Fibroblast of mammary gland (primary cell): Measurements from ENCODE around the gene PLAC1.

Source experiments
- DNase-seq: peaks from one replicate; pipeline ENCODE4 v3.0.0-alpha.2; 2010; ENCODE audit warnings: low read depth
- H3K4me3 ChIP-seq: 2 replicates; pipeline ENCODE4 v1.5.1; 2011; ENCODE audit warnings: low read depth, mild to moderate bottlenecking, low read length, moderate library complexity; ENCODE audit not compliant: control insufficient read depth
- TF ChIP-seq, protein P1 (sequence below): conservative IDR thresholded peaks from 2 replicates; pipeline ENCODE4 v1.5.1; 2011; ENCODE audit warnings: low read depth, low read length, inconsistent platforms; ENCODE audit not compliant: control insufficient read depth, insufficient read depth

Gene PLAC1

DNA sequence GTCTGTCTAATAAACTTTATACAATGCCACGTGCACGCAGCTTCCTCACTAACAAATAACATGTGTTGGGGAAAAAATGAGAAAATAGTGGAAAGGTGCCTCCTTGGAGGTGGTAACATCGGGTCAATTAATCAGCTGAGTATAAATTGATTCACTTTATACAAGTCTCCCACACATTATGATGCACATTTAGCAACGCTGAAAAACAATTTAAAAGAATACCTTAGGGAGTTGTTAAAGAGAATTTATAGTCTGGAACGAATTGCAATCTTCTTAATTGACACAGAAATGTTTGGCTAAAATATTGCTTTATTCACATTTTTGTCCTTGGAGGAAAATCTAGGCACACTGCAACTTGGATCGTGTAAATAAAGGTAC lies 114.1 kb downstream of the PLAC1 start:
- TF ChIP-seq, protein P1, sequence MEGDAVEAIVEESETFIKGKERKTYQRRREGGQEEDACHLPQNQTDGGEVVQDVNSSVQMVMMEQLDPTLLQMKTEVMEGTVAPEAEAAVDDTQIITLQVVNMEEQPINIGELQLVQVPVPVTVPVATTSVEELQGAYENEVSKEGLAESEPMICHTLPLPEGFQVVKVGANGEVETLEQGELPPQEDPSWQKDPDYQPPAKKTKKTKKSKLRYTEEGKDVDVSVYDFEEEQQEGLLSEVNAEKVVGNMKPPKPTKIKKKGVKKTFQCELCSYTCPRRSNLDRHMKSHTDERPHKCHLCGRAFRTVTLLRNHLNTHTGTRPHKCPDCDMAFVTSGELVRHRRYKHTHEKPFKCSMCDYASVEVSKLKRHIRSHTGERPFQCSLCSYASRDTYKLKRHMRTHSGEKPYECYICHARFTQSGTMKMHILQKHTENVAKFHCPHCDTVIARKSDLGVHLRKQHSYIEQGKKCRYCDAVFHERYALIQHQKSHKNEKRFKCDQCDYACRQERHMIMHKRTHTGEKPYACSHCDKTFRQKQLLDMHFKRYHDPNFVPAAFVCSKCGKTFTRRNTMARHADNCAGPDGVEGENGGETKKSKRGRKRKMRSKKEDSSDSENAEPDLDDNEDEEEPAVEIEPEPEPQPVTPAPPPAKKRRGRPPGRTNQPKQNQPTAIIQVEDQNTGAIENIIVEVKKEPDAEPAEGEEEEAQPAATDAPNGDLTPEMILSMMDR = no peak
- peak; percentile 71 for DNase-seq
- no peak overlapping the region for H3K4me3 ChIP-seq

DNA sequence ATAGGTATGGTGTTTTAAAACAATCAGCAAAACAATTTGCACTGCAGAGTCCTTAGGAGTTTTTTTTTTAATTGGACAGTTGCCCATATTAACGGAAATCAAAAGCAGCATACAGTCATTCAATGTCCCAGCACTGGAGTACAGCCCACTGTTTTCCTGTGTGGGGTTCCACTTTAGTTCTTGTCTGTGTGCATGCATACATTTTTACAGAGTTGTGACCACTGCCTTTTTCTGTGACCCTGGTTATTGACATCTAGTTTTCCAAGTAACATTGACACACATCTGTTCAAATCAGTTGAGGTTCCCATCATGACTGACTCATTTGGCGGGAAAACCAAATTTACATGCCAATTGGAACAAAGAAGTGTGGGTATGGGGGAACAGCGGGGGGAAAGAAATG lies 115.0 kb downstream of the PLAC1 start:
- DNase-seq = peak; percentile 66
- H3K4me3 ChIP-seq = no peak overlapping the region
- TF ChIP-seq, protein P1 = no peak

DNA sequence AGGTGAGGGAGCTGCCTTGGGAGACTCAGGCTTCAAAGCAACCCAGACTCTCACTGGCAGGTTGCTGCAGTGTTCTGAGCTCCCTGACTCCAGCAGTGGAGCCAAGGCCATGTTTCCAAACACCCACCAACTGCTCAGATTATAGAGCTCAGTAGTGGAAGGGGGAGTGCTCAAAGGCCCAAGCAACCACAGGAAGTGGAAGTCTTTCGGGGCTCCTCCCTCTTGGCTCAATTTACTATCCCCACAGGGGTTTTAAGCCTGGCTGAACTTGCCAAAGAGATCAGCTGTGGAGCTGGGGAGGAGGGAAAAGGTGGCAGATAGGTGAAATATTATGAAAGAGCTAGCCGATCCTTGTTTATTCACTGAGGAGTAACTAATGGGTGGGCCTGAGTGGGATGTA lies 115.8 kb downstream of the PLAC1 start:
- TF ChIP-seq, protein P1 = no peak
- DNase-seq = peak; percentile 84
- H3K4me3 ChIP-seq = no peak overlapping the region

DNA sequence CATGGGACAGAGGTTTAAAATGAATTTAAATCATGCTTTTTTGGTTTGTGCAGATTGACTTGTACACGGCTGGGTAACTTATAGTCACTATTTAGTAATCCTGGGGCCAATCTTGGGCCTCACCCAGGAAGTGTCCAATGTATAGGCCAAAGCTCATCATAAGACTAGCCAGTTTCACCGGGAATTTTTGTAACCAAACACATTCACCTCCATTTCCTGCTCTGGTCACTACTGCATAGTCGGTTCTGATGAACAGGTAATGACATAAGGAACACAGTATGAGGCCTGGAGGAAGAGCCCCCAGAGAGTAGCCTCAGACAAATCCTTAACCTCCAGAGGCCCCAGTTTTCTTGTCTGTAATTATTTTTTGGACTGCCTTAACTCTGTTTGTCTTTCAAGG lies 116.4 kb downstream of the PLAC1 start:
- TF ChIP-seq, protein P1 = no peak
- H3K4me3 ChIP-seq = no peak overlapping the region
- DNase-seq = no peak

DNA sequence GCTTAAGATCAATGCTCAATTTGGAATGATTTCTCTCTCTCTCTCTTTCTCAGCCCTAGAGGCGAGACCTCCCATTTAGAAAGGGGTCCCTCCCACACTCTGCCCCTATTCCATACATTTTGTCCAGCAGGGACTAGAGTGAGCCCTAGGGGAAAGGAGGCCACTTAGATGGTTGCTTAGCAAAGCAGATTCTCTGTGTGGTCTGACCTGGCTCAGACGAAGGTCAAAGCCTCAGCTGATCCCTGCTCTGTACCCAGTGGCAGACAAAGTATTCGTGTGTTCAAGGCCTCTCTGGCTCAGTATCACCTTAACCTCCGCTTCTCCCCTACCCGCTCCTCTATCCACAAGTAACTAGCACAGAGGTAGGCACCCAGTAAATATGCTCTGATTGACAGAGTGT lies 120.0 kb downstream of the PLAC1 start:
- no peak for DNase-seq
- no peak overlapping the region for H3K4me3 ChIP-seq
- TF ChIP-seq, protein P1 = no peak

DNA sequence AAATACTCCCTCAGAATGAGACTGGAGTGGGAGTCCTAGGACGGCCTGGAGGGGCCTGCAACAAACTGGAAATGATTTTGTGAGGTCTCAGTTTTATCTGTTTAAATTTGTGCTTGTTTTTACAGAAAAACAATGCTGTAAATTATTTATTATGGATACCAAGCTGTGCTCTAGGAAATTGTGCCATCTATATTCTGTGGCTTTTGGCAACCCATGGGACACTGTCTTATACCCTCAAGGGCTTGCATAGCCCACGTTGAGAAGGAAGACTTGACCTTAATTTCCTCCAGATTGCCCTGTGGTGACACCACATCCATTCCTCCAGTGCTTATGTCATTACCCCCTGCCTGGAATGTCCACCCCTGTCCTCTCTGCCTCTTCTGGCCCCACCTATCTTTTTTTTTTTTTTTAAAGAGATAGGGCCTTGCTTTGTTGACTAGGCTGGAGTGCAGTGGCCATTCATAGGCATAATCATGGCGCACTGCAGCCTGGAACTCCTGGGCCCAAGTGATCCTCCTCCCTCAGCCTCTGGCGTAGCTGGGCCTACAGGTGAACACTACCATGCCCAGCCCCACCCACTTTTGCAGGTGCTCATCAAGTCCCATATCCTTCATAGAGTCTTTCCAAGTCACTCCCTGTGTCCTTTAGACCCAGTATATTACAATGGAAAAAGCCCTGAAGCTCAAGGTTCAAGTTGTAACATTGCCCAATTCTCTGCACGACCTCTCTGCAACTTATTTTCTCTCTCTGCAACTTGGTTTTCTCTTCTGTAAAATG lies 120.9 kb downstream of the PLAC1 start:
- TF ChIP-seq, protein P1 = no peak
- DNase-seq = peak; percentile 86
- H3K4me3 ChIP-seq = no peak overlapping the region
